ENCODE results near the gene VSX1. TPM values are rescaled to one million over a fixed set of nuclear protein-coding genes. Genes with fewer than 3 reads are reported as not detected.

The VSX1 gene
- total and polyA plus RNA-seq, 2 donors (not counting 1 experiment from before 2014, with no cell fraction given): not detected

- no peaks in the 10 kb centered on the region for H3K79me2 ChIP-seq (ENCODE audit: control insufficient read depth, insufficient read depth, low read length)
- H3K4me3 ChIP-seq (replicated peaks in 1 of 4; ENCODE audit: control extremely low read depth in 1 of 4, insufficient read depth in 1 of 4, low read depth in 3 of 4, low read length in 4 of 4): no peak overlapping the region
- no peaks in the 10 kb centered on the region for H3K36me3 ChIP-seq (ENCODE audit: control insufficient read depth, insufficient read depth, low read length)
- H4K20me1 ChIP-seq (ENCODE audit: control insufficient read depth, extremely low read depth, insufficient read depth, low read length): no peaks in the 10 kb centered on the region
- H3K27me3 ChIP-seq (ENCODE audit: control insufficient read depth, insufficient read depth, low read length): no peaks in the 10 kb centered on the region
- no peaks in the 10 kb centered on the region for H3K4me1 ChIP-seq (ENCODE audit: control insufficient read depth, extremely low read depth, insufficient read depth, low read length)
- H3K9me3 ChIP-seq (ENCODE audit: control insufficient read depth, insufficient read depth, low read depth, low read length): no peaks in the 10 kb centered on the region
- TF ChIP-seq CTCF (conservative IDR thresholded peaks at IDR 0.05 in 1 of 2, IDR thresholded peaks at IDR 0.05 in 1 of 2; ENCODE audit: low read depth in 1 of 2, low read length in 2 of 2) (no peak), EZH2 (IDR thresholded peaks at IDR 0.05; ENCODE audit: low read length, missing control alignments) (no peak)
- no peak for DNase-seq (ENCODE audit: low read depth in 2 of 2)
- H2AFZ ChIP-seq (ENCODE audit: low read length): no peak overlapping the region
- H3K4me2 ChIP-seq (ENCODE audit: extremely low read depth, insufficient read depth, low read length): no peak overlapping the region
- no peak overlapping the region for H3K9ac ChIP-seq (ENCODE audit: insufficient read depth, low read length)
- H3K27ac ChIP-seq (ENCODE audit: insufficient read depth, low read length): no peak overlapping the region
Measured at GRCh38 chr20:25103526-25103925, 21.6 kb upstream of the VSX1 start.

DNA sequence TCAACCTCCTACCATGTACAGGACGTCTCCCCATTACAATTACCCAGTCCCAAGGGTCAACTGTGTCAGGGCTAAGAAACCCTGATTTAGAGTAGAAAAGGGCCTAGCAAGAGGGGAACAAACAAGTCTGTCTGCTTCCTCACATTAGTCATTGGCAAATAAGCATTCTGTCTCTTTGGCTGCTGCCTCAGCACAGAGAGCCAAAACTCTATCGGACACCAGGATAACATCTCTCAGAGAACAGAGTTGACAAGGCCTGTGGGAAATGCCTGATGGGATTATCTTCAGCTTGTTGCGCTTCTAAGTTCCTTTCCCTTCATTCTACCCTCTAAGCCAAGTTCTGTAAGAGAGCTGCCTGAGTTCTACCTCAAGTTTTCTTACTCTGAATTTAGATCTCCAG lies 19.0 kb upstream of the VSX1 start:
- no peaks in the 10 kb centered on the region for H4K20me1 ChIP-seq (ENCODE audit: control insufficient read depth, extremely low read depth, insufficient read depth, low read length)
- no peak for DNase-seq (ENCODE audit: low read depth in 2 of 2)
- H2AFZ ChIP-seq (ENCODE audit: low read length): no peak overlapping the region
- no peaks in the 10 kb centered on the region for H3K36me3 ChIP-seq (ENCODE audit: control insufficient read depth, insufficient read depth, low read length)
- no peak overlapping the region for H3K27ac ChIP-seq (ENCODE audit: insufficient read depth, low read length)
- TF ChIP-seq CTCF (conservative IDR thresholded peaks at IDR 0.05 in 1 of 2, IDR thresholded peaks at IDR 0.05 in 1 of 2; ENCODE audit: low read depth in 1 of 2, low read length in 2 of 2) (no peak), EZH2 (IDR thresholded peaks at IDR 0.05; ENCODE audit: low read length, missing control alignments) (no peak)
- H3K4me1 ChIP-seq (ENCODE audit: control insufficient read depth, extremely low read depth, insufficient read depth, low read length): no peaks in the 10 kb centered on the region
- no peak overlapping the region for H3K4me2 ChIP-seq (ENCODE audit: extremely low read depth, insufficient read depth, low read length)
- no peaks in the 10 kb centered on the region for H3K27me3 ChIP-seq (ENCODE audit: control insufficient read depth, insufficient read depth, low read length)
- H3K9me3 ChIP-seq (ENCODE audit: control insufficient read depth, insufficient read depth, low read depth, low read length): no peaks in the 10 kb centered on the region
- H3K79me2 ChIP-seq (ENCODE audit: control insufficient read depth, insufficient read depth, low read length): no peaks in the 10 kb centered on the region
- no peak overlapping the region for H3K9ac ChIP-seq (ENCODE audit: insufficient read depth, low read length)
- no peak overlapping the region for H3K4me3 ChIP-seq (replicated peaks in 1 of 4; ENCODE audit: control extremely low read depth in 1 of 4, insufficient read depth in 1 of 4, low read depth in 3 of 4, low read length in 4 of 4)

GRCh38 chr20:25099601-25100140 lies 17.7 kb upstream of the VSX1 start:
- no peak overlapping the region for H3K4me2 ChIP-seq (ENCODE audit: extremely low read depth, insufficient read depth, low read length)
- H3K79me2 ChIP-seq (ENCODE audit: control insufficient read depth, insufficient read depth, low read length): no peaks in the 10 kb centered on the region
- no peaks in the 10 kb centered on the region for H3K27me3 ChIP-seq (ENCODE audit: control insufficient read depth, insufficient read depth, low read length)
- H4K20me1 ChIP-seq (ENCODE audit: control insufficient read depth, extremely low read depth, insufficient read depth, low read length): no peaks in the 10 kb centered on the region
- DNase-seq (ENCODE audit: low read depth in 2 of 2): no peak
- H2AFZ ChIP-seq (ENCODE audit: low read length): no peak overlapping the region
- no peak overlapping the region for H3K27ac ChIP-seq (ENCODE audit: insufficient read depth, low read length)
- H3K9ac ChIP-seq (ENCODE audit: insufficient read depth, low read length): no peak overlapping the region
- H3K9me3 ChIP-seq (ENCODE audit: control insufficient read depth, insufficient read depth, low read depth, low read length): no peaks in the 10 kb centered on the region
- TF ChIP-seq CTCF (conservative IDR thresholded peaks at IDR 0.05 in 1 of 2, IDR thresholded peaks at IDR 0.05 in 1 of 2; ENCODE audit: low read depth in 1 of 2, low read length in 2 of 2): no peak
- no peak for TF ChIP-seq EZH2 (IDR thresholded peaks at IDR 0.05; ENCODE audit: low read length, missing control alignments)
- H3K4me1 ChIP-seq (ENCODE audit: control insufficient read depth, extremely low read depth, insufficient read depth, low read length): no peaks in the 10 kb centered on the region
- H3K36me3 ChIP-seq (ENCODE audit: control insufficient read depth, insufficient read depth, low read length): no peaks in the 10 kb centered on the region
- no peak overlapping the region for H3K4me3 ChIP-seq (replicated peaks in 1 of 4; ENCODE audit: control extremely low read depth in 1 of 4, insufficient read depth in 1 of 4, low read depth in 3 of 4, low read length in 4 of 4)
